ENCODE measurements around the gene EXT2. TPM values are rescaled to one million over a fixed set of nuclear protein-coding genes. Genes with fewer than 3 reads are reported as not detected.

The EXT2 gene
- total RNA-seq, 1 experiment from 2014 or later = 77.0 TPM

GRCh38 chr11:44047298-44047697 lies 48.2 kb upstream of the EXT2 start:
- ChIA-PET POLR2A (ENCODE audit: unreplicated experiment) (no interaction called here), CTCF (no interaction called here)
- TF ChIP-seq EZH2phosphoT487 (IDR thresholded peaks at IDR 0.05; ENCODE audit: borderline replicate concordance, low read length) (no peak), EZH2 (IDR thresholded peaks at IDR 0.05; ENCODE audit: low read length, unreplicated experiment) (no peak)
- TF ChIP-seq, protein P1, sequence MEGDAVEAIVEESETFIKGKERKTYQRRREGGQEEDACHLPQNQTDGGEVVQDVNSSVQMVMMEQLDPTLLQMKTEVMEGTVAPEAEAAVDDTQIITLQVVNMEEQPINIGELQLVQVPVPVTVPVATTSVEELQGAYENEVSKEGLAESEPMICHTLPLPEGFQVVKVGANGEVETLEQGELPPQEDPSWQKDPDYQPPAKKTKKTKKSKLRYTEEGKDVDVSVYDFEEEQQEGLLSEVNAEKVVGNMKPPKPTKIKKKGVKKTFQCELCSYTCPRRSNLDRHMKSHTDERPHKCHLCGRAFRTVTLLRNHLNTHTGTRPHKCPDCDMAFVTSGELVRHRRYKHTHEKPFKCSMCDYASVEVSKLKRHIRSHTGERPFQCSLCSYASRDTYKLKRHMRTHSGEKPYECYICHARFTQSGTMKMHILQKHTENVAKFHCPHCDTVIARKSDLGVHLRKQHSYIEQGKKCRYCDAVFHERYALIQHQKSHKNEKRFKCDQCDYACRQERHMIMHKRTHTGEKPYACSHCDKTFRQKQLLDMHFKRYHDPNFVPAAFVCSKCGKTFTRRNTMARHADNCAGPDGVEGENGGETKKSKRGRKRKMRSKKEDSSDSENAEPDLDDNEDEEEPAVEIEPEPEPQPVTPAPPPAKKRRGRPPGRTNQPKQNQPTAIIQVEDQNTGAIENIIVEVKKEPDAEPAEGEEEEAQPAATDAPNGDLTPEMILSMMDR (conservative IDR thresholded peaks at IDR 0.05; ENCODE audit: low read depth, low read length) = no peak
- intact Hi-C loops (cut with micrococcal nuclease) = no loop called here
- Histone ChIP-seq H2AFZ (ENCODE audit: low read length) (no peak overlapping the region), H4K20me1 (ENCODE audit: low read length) (no peaks in the 10 kb centered on the region), H3K79me2 (ENCODE audit: low read length) (no peaks in the 10 kb centered on the region), H3K4me2 (ENCODE audit: low read length) (no peak overlapping the region), H3K36me3 (ENCODE audit: low read depth, low read length) (no peaks in the 10 kb centered on the region), H3K9me3 (ENCODE audit: low read length) (no peaks in the 10 kb centered on the region), H3K4me1 (ENCODE audit: insufficient read depth, low read length) (no peaks in the 10 kb centered on the region), H3K9me2 (replicated peaks; ENCODE audit: low read length) (no peaks in the 10 kb centered on the region), H3K4me3 (ENCODE audit: low read length) (no peak overlapping the region), H3K27ac (ENCODE audit: low read length) (no peak overlapping the region), H3K9ac (ENCODE audit: low read length) (no peak overlapping the region), H3K27me3 (ENCODE audit: low read length) (no peaks in the 10 kb centered on the region), H3F3A (ENCODE audit: low read length, unreplicated experiment) (no peaks in the 10 kb centered on the region)
- BruUV-seq (replicated peaks) = no TSS peak
- ATAC-seq = no peak
- no peak for DNase-seq

DNA sequence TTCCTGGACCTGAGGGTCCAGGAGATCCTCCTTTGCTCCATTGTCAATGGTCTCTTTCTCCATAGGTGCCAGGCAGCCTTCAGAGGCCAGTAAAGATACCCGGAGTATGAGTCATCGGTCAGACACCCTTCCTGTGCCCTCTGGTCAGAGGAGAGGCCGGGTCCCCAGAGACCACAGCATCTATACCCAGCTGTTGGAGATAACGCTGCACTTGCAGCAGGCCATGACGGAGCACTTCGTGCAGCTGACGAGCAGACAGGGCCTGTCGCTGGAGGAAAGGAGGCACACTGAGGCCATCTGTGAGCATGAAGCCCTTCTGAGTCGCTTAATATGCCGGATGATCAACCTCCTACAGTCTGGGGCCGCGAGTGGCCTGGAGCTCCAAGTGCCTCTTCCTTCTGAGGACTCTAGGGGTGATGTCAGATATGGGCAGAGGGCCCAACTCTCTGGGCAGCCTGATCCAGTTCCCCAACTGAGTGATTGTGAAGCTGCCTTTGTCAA lies 47.5 kb upstream of the EXT2 start, which contains the start of gene ACCSL:
Gene ACCSL (plus strand): TSS at position 51 of the 501 bp plus-strand sequence. CDS start 56 bp downstream, at position 107.
- no peak for DNase-seq
- POLR2A ChIA-PET (ENCODE audit: unreplicated experiment) = no interaction called here

DNA sequence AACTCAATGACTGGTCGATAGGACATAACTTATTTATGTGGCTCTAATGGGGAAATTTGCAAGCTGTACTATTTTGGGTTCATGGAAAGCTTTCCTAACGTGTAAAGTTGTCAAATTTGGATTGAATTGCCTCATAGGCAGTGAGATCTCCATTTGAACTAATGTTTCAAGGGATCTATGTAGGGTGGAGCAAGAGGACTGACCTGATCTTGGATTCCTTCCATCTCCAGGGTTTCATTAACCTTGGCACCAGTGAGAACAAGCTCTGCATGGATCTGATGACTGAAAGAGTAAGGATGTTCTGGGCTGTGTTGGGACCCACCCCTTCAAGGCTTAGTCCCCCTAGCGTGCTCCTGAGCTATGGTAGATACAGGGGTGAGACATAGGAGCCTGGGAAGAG lies 45.6 kb upstream of the EXT2 start:
- H3K4me2 ChIP-seq (ENCODE audit: low read length) = no peak overlapping the region
- H3K27ac ChIP-seq (ENCODE audit: low read length) = no peak overlapping the region
- H3K4me1 ChIP-seq (ENCODE audit: insufficient read depth, low read length) = no peaks in the 10 kb centered on the region
- no peak overlapping the region for H2AFZ ChIP-seq (ENCODE audit: low read length)
- H3K4me3 ChIP-seq (ENCODE audit: low read length) = no peak overlapping the region
- ATAC-seq (no peak), DNase-seq (no peak)
- TF ChIP-seq, protein P1 (conservative IDR thresholded peaks at IDR 0.05; ENCODE audit: low read depth, low read length) = no peak
- TF ChIP-seq EZH2 (IDR thresholded peaks at IDR 0.05; ENCODE audit: low read length, unreplicated experiment) (no peak), EZH2phosphoT487 (IDR thresholded peaks at IDR 0.05; ENCODE audit: borderline replicate concordance, low read length) (no peak)
- ChIA-PET POLR2A (ENCODE audit: unreplicated experiment) (no interaction called here), CTCF (no interaction called here)
- no peaks in the 10 kb centered on the region for H4K20me1 ChIP-seq (ENCODE audit: low read length)
- H3K9me3 ChIP-seq (ENCODE audit: low read length) = no peaks in the 10 kb centered on the region
- no peaks in the 10 kb centered on the region for H3K79me2 ChIP-seq (ENCODE audit: low read length)
- no peak overlapping the region for H3K9ac ChIP-seq (ENCODE audit: low read length)
- H3K36me3 ChIP-seq (ENCODE audit: low read depth, low read length) = no peaks in the 10 kb centered on the region
- no TSS peak for BruUV-seq (replicated peaks)
- no peaks in the 10 kb centered on the region for H3F3A ChIP-seq (ENCODE audit: low read length, unreplicated experiment)
- intact Hi-C loops (cut with micrococcal nuclease) = no loop called here
- H3K9me2 ChIP-seq (replicated peaks; ENCODE audit: low read length) = no peaks in the 10 kb centered on the region
- no peaks in the 10 kb centered on the region for H3K27me3 ChIP-seq (ENCODE audit: low read length)

More for the DNA sequence above, 47.5 kb upstream of the EXT2 start, which contains the start of gene ACCSL:
- intact Hi-C loops (cut with micrococcal nuclease) = no loop called here
- Histone ChIP-seq H3K4me2 (ENCODE audit: low read length) (no peak within 1 kb of the TSS), H3K36me3 (ENCODE audit: low read depth, low read length) (no peaks in the 10 kb centered on the region), H3K27me3 (ENCODE audit: low read length) (no peaks in the 10 kb centered on the region), H3K9me2 (replicated peaks; ENCODE audit: low read length) (no peaks in the 10 kb centered on the region), H3K9me3 (ENCODE audit: low read length) (no peaks in the 10 kb centered on the region), H3F3A (ENCODE audit: low read length, unreplicated experiment) (no peaks in the 10 kb centered on the region), H3K4me1 (ENCODE audit: insufficient read depth, low read length) (no peaks in the 10 kb centered on the region), H3K4me3 (ENCODE audit: low read length) (no peak within 1 kb of the TSS), H2AFZ (ENCODE audit: low read length) (no peak within 1 kb of the TSS), H3K9ac (ENCODE audit: low read length) (no peak within 1 kb of the TSS), H4K20me1 (ENCODE audit: low read length) (no peaks in the 10 kb centered on the region), H3K27ac (ENCODE audit: low read length) (no peak within 1 kb of the TSS), H3K79me2 (ENCODE audit: low read length) (no peaks in the 10 kb centered on the region)
- TF ChIP-seq, protein P1 (conservative IDR thresholded peaks at IDR 0.05; ENCODE audit: low read depth, low read length) = no peak
- TF ChIP-seq EZH2phosphoT487 (IDR thresholded peaks at IDR 0.05; ENCODE audit: borderline replicate concordance, low read length) (no peak), EZH2 (IDR thresholded peaks at IDR 0.05; ENCODE audit: low read length, unreplicated experiment) (no peak)
- ATAC-seq = no peak
- CTCF ChIA-PET = no interaction called here
- BruUV-seq (replicated peaks) = no TSS peak
